Measurements from ENCODE around the gene PCA3. TPM values are rescaled to one million over a fixed set of nuclear protein-coding genes. Genes with fewer than 3 reads are reported as not detected.

The PCA3 gene
- total and polyA plus RNA-seq, 12 donors = 0.06 to 0.14 (median 0.07) TPM; not detected in 9

DNA sequence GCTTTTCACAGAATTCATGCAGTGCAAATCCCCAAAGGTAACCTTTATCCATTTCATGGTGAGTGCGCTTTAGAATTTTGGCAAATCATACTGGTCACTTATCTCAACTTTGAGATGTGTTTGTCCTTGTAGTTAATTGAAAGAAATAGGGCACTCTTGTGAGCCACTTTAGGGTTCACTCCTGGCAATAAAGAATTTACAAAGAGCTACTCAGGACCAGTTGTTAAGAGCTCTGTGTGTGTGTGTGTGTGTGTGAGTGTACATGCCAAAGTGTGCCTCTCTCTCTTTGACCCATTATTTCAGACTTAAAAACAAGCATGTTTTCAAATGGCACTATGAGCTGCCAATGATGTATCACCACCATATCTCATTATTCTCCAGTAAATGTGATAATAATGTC is 21.3 kb downstream of the PCA3 start:
- Histone ChIP-seq H3K4me3 (no peak overlapping the region), H3K27me3 (no peaks in the 10 kb centered on the region), H3K4me1 (replicated peaks in 1 of 2) (no peaks in the 10 kb centered on the region), H3K27ac (no peak overlapping the region), H3K9me3 (replicated peaks in 1 of 3) (no peaks in the 10 kb centered on the region), H3K36me3 (replicated peaks in 1 of 2) (no peaks in the 10 kb centered on the region)
- DNase-seq = no peak
- intact Hi-C loops (cut with DNase I) = no loop called here
- 70 to 86% (median 77%) methylated on average over 1 of the region's 1 CpG for WGBS, 4 donors
- TF ChIP-seq POLR2A (IDR thresholded peaks at IDR 0.05) = no peak
- no peak for TF ChIP-seq CTCF (IDR thresholded peaks at IDR 0.05)

GRCh38 chr9:76787677-76788076 is 23.4 kb downstream of the PCA3 start:
- intact Hi-C loops (cut with DNase I) = no loop called here
- H3K36me3 ChIP-seq (replicated peaks in 1 of 2) = no peaks in the 10 kb centered on the region
- H3K27me3 ChIP-seq = no peaks in the 10 kb centered on the region
- H3K4me1 ChIP-seq (replicated peaks in 1 of 2) = no peaks in the 10 kb centered on the region
- H3K4me3 ChIP-seq = no peak overlapping the region
- TF ChIP-seq POLR2A (IDR thresholded peaks at IDR 0.05) = no peak
- no peak for TF ChIP-seq CTCF (IDR thresholded peaks at IDR 0.05)
- no peaks in the 10 kb centered on the region for H3K9me3 ChIP-seq (replicated peaks in 1 of 3)
- no peak for DNase-seq
- no peak overlapping the region for H3K27ac ChIP-seq
- WGBS, 4 donors = 76 to 79% (median 77%) methylated on average over 11 of the region's 11 CpGs

GRCh38 chr9:76789840-76790239 is 25.6 kb downstream of the PCA3 start:
- intact Hi-C loops (cut with DNase I) = no loop called here

GRCh38 chr9:76793784-76794431 is 29.7 kb downstream of the PCA3 start:
- H3K9me3 ChIP-seq (replicated peaks in 1 of 3) = no peaks in the 10 kb centered on the region
- H3K4me1 ChIP-seq (replicated peaks in 1 of 2) = no peaks in the 10 kb centered on the region
- no peak overlapping the region for H3K4me3 ChIP-seq
- no peak for TF ChIP-seq POLR2A (IDR thresholded peaks at IDR 0.05)
- no peak for TF ChIP-seq CTCF (IDR thresholded peaks at IDR 0.05)
- H3K36me3 ChIP-seq (replicated peaks in 1 of 2) = no peaks in the 10 kb centered on the region
- H3K27ac ChIP-seq = no peak overlapping the region
- DNase-seq = no peak
- intact Hi-C loops (cut with DNase I) = no loop called here
- H3K27me3 ChIP-seq = no peaks in the 10 kb centered on the region
- 88 to 92% (median 91%) methylated on average over 15 of the region's 15 CpGs for WGBS, 4 donors

More at GRCh38 chr9:76789840-76790239, 25.6 kb downstream of the PCA3 start:
- no peak for DNase-seq
- WGBS, 4 donors = 82 to 100% (median 94%) methylated on average over 1 of the region's 1 CpG
- Histone ChIP-seq H3K4me1 (replicated peaks in 1 of 2) (no peaks in the 10 kb centered on the region), H3K4me3 (no peak overlapping the region), H3K36me3 (replicated peaks in 1 of 2) (no peaks in the 10 kb centered on the region), H3K9me3 (replicated peaks in 1 of 3) (no peaks in the 10 kb centered on the region), H3K27ac (no peak overlapping the region), H3K27me3 (no peaks in the 10 kb centered on the region)
- no peak for TF ChIP-seq CTCF (IDR thresholded peaks at IDR 0.05)
- TF ChIP-seq POLR2A (IDR thresholded peaks at IDR 0.05) = no peak
